Activated CD4-positive, CD25-positive, alpha-beta regulatory T cell treated with anti-CD3 and anti-CD28 coated beads, Interleukin-2, amount 50 U/mL, for 24 hours (primary cell): ENCODE results near the gene ITGB2.

Experiments
- ATAC-seq, 2 donors: fragments of 150-1000 bp; cut with Tn5 transposase; one replicate each; pipeline ENCODE4 v1.10.0; 2021; ENCODE audit warnings: mild to moderate bottlenecking in 1 of 2, moderate library complexity in 1 of 2

Gene ITGB2

GRCh38 chr21:44920694-44921604 is at the start of gene ITGB2:
Gene ITGB2 (minus strand): TSS chr21:44920899. CDS start chr21:44910782, 10,117 bp downstream.
- ATAC-seq = peak; percentile 79

GRCh38 chr21:44969931-44970755 is 49.4 kb upstream of the ITGB2 start:
- ATAC-seq = peak in 1 of 2 donors; percentile 17

DNA sequence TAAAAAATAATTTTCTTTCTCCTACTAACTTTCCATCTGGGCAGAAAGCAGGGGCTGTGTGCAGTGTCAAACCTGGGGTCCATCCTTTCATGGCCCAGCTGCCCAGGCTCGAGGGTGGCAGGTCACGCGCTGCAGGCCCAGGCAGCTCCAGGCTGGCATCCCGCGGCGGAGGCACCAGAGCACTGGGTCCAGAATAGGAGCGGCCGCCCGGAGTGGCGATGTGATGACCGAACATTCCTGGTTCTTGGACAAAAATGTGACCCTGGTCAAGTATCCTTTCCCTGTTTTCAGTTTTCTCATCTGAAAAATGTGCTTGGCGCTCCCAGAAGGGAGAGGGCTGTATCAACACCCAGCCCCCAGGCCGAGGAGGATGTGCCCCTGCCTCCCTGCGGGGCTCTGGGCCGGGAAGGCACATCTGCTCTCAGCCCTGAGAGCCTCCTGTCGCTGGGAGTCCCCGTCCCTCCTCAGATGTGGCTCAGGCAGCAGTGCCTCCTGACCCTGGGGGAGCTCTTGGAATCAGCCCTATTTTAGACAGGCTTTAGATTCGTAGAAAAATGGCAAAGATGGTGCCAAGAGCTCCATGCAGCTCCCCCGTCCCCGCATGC is 48.5 kb upstream of the ITGB2 start:
- no peak for ATAC-seq

- no peak for ATAC-seq
Measured at GRCh38 chr21:44967082-44968047, 46.7 kb upstream of the ITGB2 start.

DNA sequence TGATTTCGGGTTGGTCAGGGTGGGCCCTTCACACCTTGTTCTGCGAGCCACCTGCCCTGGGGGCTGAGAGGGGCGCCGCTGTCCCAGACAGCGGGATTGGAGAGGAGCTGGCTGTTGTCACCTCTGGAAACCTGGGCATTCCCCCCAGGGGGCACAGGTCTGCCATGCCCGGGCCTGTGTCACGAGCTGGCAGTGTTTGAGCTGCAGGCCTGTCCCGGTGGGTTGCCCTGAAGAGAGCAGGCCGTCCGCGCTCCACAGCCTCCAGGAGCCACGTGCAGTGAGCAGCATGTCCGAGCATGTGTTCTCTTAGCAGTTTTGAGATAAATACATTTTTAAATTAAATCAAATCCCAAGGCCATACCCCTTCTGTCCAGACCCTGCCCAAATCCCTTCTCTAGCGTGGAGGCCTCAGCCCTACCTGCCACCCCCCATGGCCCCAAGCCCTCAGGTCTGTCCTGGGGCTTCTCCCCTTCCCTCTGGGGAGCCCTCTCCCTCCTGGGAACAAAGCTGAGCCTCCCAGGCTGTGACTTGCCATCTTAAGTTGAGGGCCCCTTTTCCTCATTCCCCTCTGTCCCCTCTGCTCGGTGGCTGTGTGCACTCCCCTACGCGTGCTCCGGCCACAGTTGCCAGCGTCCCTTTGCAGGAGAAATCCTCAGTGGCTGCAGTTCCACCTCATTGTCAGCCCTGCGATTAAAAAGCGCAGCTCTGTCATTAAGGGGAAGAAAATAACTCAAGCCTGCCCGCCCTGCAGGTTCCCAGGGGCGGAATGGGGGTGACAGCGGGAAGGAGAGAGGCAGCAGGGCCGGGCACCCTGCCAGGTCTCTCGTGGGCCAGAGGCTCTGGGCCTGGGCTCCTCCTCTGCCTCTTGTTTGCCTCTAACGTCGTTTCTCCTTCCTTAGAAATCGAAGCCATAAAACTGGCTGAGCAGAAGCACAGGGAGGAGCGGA is 45.7 kb upstream of the ITGB2 start:
- no peak for ATAC-seq

DNA sequence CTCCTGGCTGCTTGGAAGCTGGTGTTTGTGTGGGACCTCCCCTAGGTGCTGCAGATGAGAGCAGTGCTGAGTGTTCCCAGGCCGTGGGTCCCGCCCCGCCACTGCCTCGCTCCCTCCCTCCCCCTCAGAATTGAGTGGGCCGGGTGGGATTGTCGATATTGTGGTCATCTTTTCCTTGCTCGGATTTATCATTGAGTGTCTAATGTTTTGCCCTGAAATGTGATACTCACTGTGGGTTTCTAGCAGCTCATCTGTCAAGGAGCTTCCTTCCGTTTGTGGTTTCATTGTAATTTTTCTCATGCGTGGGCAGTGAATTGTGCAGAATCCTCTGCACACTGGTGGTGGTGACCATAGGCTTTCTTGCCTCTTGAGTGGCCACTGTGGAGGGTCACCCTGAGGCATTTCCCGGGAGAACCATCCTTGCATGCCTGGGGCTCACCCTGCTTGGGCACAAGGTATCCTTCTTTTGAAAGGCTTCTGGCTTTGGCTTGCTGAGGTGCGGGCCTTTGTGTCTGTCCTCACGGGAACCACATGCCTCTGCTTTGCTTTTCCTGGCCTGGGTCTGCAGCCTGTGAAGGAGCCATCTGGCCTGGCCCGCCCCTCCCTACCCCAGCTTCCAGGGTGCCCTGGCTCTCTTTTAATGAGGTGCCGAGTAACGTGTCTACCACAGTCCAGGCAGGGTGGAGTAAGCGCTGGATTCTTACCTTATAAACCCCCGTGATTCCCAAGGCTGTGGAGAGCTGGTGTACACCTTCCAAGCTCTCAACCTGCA is 44.7 kb upstream of the ITGB2 start:
- ATAC-seq = peak; percentile 47 to 60

- no peak for ATAC-seq
Measured at GRCh38 chr21:44964381-44964780, 43.7 kb upstream of the ITGB2 start.

- no peak for ATAC-seq
Measured at GRCh38 chr21:44962403-44962966, 41.8 kb upstream of the ITGB2 start.

- no peak for ATAC-seq
Measured at GRCh38 chr21:44960141-44961092, 39.7 kb upstream of the ITGB2 start.

GRCh38 chr21:44959376-44960091 is 38.8 kb upstream of the ITGB2 start:
- ATAC-seq = no peak

DNA sequence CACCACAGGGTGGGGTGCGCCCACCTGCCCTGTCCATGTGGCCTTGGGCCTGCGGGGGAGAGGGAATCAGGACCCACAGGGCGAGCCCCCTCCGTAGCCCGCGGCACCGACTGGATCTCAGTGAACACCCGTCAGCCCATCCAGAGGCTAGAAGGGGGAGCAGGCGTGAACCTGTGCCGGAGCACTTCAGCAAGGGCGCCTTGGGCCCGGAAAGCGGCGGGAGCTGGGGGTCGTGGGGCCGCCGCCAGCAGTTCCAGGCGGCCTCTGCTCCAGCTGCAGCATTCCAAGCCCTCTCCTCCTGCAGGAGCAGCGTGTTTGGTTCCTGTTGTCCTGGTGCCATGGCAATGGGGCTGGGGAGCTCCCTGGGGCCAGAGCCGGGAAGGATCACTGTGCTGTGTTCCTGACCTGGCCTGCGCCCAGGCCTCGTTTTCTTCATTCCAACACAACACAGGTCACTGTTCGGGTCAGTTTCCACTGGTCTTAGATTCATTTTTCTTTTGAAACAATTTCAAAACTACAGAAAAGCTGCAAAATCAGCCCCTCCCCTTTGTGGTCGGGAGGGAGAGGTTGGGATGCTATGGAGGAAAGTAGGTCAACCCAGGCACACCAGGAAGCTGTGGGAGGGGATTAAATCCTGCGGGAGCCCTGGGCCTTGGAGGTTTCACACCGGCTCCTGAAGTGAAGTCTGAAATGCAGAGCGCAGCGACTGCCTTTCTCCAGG is 37.9 kb upstream of the ITGB2 start:
- ATAC-seq = no peak

DNA sequence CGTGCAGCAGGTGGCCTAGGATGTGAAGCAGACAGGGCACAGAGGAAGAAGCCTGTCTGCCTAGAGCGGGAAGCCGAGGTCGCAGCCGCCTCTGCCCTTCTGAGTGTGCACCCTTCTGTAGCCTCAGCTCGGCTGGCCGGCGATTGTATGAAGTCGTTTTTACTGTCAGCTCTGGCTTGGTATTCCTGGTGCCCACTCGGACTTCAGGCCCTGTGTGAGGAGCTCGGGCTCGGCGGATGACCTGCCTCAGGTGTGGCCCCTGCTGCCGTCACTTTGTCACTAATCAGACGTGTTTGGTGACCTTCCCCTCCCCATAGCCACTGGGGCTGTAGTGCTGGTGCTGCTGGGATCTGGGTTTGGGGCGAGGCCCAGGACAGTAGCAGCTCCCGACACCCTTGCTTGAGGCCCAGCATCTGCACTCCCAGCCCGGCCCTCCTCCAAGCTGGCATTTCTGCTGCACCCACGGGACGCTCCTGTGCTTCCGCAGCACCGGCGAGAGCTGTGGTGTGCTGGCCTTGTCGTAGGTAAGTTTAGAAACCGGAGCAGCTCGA is 37.3 kb upstream of the ITGB2 start:
- ATAC-seq = no peak

GRCh38 chr21:44957047-44957831 is 36.5 kb upstream of the ITGB2 start:
- no peak for ATAC-seq

GRCh38 chr21:44956356-44957046 is 35.8 kb upstream of the ITGB2 start:
- ATAC-seq = no peak

DNA sequence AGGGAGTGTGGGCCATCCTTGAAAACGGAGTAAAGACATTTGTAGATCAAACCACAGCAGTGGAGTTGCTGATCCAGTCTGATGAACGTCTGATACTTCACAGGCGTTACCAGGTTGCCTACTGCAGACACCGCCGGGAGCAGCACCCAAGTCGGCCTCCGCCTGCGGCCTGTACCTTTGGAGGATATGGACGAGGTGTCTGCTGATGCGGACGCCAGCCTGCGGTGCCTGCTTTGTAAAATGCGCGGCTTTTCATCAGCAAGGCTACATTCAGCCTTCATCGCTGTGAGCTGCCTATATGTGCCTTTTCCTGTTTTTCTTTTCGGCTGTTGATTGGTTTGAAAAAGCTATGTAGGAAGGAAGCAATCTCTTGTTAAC is 35.1 kb upstream of the ITGB2 start:
- ATAC-seq = no peak
